Astrocyte (in vitro differentiated cells and primary cell): Measurements from ENCODE around the gene MAST2.

Experiments used
- EZH2 ChIP-seq: IDR thresholded peaks from 2 replicates; pipeline ENCODE4 v1.6.1; 2012; ENCODE audit warnings: mild to moderate bottlenecking, low read length, inconsistent platforms; ENCODE audit not compliant: insufficient read depth
- TF ChIP-seq, protein P1 (sequence below): IDR thresholded peaks from 2 replicates; pipeline ENCODE4 v1.5.1; 2011; ENCODE audit warnings: low read depth, mild to moderate bottlenecking, inconsistent platforms, low read length, moderate library complexity; ENCODE audit not compliant: insufficient read depth

DNA sequence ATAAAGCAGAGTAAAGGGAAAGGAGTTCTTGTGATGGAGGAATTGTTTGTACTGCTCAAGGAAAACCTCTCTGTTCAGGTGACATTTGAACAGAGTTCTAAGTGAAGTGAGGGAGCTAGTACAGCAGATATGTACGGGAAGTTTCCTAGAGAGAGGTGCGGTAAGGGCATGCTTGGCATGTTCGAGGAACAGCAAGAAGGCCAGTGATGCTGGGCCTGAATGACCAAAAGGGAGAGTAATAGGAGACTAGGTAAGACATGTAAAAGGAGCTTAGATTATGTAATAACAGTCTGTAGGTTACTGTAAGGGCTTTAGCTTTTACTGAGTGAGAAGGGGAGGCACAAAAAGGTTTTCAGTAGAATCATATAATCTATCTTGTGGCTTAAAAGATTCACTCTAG, 265.1 kb downstream of the MAST2 start:
- TF ChIP-seq, protein P1, sequence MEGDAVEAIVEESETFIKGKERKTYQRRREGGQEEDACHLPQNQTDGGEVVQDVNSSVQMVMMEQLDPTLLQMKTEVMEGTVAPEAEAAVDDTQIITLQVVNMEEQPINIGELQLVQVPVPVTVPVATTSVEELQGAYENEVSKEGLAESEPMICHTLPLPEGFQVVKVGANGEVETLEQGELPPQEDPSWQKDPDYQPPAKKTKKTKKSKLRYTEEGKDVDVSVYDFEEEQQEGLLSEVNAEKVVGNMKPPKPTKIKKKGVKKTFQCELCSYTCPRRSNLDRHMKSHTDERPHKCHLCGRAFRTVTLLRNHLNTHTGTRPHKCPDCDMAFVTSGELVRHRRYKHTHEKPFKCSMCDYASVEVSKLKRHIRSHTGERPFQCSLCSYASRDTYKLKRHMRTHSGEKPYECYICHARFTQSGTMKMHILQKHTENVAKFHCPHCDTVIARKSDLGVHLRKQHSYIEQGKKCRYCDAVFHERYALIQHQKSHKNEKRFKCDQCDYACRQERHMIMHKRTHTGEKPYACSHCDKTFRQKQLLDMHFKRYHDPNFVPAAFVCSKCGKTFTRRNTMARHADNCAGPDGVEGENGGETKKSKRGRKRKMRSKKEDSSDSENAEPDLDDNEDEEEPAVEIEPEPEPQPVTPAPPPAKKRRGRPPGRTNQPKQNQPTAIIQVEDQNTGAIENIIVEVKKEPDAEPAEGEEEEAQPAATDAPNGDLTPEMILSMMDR: no peak
- TF ChIP-seq EZH2: no peak
